Activated CD4-positive, CD25-positive, alpha-beta regulatory T cell treated with anti-CD3 and anti-CD28 coated beads, Interleukin-2, amount 50 U/mL, for 72 hours (primary cell): Measurements from ENCODE around the gene CDK8.

Experiments
- DNase-seq: peaks from one replicate; pipeline ENCODE4 v3.0.0; 2021

Gene CDK8

DNA sequence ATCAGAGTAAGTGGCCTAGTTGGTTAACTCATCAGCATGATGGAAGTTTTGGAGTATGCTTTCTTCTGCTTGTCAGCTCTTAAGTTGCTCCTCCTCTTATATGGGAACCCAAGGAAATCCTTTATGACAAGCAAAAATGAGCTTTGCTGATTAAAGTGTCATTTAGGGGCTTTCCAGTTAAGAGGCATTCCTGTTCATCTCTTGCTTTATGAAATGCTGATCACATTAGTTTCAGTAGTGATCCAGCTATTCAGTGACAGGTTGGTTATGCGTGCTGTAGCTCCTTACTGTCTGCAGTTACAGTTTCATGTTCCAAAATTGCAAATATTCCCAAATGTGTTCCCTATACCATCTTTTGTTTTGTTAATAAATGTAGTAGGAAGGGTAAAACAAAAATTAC, 146.6 kb downstream of the CDK8 start:
- DNase-seq: no peak

DNA sequence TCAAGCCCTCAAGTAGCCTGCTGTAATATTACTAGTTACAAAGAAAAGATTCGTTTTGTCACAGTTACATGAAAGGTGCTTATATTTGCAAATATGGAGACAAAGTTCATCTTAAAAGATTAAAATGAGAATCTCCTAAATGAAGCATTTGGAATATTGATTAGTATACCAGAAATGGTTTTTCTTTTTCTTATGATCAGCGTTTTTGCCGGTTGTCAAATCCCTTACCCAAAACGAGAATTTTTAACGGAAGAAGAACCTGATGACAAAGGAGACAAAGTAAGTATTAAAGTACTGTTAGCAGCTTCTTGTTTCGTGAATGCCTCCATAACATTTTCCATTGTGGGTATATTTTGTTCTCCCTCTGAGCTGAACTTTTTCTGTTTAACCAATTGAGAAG, 147.1 kb downstream of the CDK8 start:
- DNase-seq: no peak

DNA sequence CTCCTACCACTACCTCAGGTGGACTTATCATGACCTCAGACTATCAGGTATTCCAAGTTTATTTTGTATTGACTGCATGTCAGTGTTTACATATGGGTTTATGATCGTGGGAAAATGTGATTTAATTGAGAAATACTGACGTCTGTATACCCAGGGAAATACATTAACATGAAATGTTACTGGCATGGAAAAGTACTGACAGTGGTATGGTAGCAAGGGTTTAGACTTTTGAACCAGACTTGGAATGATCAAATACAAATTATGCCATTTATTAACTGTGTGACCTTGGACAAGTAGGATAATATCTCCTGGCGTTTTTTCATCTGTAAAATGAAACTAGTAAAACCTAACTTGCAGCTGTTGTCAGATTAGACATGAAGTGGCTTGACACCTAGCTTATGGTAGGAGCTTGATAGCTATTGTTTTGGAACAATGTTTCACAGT, 147.7 kb downstream of the CDK8 start:
- no peak for DNase-seq

DNA sequence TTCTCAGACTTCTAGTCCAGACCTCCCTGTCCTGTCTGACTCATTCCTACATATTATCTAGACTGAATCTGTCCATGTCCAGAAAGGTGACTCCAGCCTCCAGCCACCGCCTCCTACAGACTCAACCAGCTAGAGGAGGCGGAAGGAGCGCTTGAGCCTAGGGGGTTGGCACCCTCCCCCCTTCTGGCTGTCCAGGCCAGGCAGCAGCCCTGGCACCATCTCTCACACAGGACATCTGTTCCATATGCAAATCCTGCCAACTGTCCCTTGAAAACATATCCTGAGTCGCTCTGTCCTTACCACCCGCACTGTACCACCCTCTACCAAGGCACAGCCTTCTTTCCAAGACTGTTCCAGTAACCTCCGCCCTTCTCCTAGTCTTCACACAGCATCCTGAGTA, 152.9 kb downstream of the CDK8 start:
- no peak for DNase-seq

DNA sequence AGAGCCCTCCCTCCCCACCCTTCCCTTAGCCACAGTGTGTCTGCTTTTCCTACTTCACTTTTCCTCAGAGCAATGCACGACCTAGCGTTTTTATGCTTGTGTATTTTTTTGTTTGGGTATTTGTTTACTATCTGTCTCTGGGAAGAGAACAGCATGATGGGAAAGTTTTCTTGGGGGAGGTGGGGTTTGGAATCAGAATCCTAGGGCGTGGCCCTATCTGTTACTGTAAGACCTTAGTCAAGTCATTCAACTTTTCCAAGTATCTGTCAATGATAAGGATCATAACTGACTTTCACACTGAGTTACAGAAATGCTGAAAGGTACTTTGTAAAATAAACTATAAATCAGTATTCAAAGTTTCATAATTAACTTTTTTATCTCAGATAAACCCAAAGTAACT, 157.3 kb downstream of the CDK8 start:
- DNase-seq: no peak

DNA sequence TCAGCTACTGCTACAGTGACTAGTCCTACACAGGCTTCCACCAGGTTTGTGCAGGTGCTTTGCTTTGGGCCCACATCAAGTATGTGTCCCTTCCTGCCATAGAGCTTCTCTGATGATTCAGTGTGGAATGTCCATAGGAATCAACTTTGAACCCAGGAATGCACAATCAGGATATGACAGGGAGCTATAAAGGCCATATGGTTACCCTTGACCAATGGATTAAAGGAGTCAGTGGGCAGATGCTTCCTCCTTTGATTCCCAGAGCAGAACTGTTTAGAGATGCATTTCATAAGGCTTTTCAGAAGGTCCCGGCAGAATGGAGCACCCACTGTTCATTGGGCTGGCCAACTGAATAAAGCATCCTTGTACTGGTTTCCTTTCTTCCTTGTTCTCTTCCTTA, 158.3 kb downstream of the CDK8 start:
- no peak for DNase-seq

DNA sequence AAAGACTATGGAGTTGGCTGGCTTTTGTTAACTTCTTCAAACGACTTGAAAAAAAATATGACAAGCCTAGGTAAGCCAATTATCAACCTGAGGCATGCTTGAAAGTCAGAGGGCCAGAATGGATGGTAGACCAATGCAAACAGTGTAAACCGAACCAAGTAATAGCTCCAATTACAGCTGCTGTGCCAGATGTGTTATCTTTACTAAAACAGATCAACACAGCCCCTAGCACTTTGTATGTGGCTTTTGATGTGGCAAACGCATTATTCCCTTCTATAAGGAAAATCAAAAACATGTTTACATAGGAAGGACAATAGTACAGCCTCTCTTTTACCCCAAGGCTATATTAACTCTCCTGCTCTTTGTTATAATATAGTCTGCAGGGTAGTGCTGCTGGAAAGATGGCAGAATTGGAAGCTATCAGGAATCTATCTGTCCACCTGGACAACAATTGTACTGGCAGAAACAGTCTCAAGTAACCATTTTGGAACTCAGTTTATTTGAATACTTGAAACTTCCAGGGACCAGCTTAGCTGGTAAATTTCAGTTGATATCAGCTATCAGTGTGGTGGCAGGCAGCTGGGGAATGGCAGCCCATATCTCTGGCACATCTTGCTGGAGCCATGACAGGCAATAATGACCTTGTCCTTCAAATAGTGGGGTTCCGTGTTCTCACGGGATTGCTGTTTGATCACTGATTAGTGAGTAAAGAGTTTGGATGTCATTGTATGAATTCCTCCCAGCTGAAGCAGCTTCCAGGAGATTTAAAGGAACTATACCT, 159.2 kb downstream of the CDK8 start:
- no peak for DNase-seq

DNA sequence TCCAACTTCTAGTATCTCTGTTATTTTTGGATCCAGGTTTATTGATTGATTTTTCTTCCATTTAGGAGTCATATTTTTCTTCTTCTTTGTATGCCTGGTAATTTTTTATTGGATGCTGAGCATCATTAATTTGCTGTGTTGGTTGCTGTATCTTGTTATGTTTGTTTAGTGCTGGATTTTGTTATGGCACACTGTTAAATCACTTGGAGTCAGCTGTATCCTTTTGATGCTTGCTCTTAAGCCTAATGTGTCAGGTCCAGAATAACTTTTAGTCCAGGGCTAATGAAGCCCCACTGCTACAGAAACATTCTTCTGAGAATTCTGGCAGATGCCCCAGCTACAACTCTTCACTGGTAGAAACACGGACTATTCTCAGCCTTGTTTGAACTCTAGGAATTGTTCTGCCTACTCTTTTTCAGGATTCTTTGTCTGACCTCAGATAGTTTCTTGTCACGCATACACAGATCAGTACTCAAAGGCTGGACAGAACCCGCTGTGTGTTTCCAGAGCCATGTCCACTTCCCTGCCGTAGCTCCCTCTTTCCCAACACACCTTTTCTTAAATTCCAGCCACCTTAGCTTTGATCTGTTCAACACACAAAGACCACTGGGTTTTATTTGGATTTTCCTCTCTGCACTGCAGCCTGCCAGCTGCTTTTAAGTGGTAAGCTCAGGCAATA, 166.5 kb downstream of the CDK8 start:
- no peak for DNase-seq

DNA sequence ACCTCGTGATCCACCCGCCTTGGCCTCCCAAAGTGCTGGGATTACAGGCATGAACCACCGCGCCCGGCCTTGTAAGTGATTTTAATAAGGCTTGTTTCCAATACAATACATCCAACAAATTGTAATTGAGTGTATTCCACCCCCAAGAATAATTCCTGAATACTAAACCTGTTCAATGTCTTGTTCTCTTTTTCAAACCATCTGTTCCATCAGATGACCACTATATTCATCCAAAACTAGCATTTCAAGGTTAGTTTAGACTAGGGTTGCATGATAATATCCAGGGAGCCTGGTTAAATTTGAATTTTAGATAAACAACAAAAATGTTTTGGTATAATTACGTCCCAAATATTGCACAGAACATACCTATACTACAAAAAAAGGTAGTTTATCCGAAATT, 168.1 kb downstream of the CDK8 start:
- no peak for DNase-seq

DNA sequence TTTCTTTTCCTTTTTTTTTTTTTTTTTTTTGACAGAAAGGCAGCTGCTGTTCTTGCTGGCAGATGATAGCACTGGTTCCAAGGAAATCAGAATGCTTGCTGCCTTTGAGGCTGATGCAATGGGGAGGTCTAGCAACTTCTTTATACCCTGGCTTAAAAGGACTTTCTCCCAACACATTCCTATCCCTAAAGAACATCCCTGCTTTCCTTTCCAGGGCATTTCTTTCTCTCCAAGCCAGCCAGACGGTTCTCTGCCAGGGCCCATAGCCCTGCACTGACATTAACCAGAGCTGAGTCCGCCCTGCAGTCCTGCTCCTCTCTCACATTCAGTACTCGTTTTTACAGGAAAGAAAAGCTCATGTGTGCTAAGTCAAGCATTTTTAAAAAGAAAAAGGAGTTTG, 169.7 kb downstream of the CDK8 start:
- no peak for DNase-seq

DNA sequence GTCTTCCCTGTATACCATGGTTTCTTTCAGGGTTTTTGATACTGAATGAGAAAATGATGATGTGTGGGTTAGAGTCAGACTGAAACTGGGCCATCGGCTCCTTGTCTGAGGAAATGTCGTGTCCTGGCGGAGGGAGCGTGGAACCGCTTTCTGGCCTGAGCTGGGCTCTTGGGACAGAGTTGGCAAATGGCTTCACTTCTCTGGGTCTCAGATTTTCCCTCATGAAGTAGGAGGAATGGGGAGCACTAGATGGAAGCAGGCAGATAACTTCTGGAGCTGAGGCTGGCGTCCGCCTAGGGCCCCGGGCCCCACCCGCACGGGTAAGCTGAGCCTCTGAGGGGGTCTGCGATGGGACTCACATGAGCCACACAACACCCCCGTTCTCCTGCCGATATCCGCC, 170.3 kb downstream of the CDK8 start:
- no peak for DNase-seq

DNA sequence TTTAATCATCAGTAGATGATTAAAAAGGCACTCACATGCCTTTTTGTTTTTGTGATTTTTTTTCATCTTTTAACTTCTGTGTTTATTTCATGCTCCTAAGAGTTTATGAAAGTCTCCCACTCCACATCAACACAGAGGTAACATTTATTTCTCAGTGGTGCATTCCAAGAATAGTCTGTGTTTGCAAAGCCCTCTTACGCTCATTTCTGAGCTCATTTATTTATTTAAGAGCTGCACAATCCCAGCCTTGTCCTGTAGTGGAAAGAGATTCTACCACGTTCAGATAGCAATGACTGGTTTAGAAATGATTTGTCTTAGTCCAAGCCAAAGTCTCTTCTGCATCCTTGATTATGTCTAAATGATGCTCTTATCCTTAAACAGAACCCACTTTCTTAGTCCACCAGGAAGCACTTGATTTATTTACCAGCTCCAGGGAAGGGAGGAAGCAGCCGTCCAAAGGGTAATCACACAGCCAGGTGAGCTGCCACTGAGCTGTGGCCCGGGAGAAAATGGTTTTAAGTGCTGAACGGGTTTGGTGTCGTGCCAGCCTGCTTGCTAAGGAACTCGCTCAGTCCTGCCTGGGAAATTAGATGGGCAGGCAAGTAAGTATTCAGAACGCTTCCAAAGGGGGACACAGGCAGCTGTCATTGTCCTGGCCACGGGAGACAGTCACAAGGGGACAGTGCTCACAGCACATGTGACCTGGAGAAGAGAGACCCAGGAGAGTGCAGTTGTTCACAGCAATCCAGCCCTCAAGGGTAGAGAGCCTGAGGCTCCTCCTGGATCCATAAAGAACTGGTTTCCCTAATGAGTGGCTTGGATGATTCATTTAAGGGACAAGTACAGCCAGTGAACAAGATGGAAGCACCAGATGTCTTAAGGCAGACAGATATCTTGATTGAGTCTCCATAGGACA, 171.8 kb downstream of the CDK8 start:
- DNase-seq: no peak

DNA sequence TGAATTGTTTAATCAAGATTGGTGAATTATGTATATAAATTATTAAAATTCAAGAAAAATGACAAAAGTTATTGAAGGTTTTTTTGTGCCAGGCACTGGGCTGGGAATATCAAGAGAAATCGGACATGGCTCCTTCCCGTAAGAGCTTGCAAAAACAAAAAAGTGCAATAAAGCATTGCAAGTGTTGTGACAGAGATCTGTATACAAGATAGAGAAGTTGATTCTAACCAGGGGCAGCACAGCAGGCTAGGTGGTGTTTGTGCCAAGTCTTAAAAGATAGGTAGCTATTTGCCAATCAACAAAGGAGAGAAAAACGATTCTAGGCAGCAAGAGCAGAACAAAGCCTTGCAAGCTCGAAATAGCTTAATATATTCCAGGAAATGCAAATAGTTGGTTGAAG, 179.8 kb downstream of the CDK8 start:
- DNase-seq: no peak

DNA sequence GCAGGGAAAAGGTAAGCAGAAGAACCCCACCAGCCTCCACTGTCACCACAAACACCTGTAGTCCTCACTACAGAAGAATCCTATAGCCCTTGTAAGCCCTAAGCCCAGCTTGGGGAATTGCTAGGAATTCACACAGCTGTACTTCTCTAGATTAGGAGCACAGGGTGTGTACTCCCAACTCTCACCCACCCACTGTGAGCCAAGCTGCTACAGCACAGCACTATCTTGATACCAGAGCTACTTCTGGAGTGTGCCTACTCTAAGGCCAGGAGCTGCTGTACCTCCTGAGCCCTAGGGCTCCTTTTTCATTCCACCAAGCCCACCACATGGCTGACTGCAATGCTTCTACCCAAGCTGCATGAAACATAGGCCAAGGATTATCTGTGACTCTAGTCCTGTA, 181.2 kb downstream of the CDK8 start:
- no peak for DNase-seq

DNA sequence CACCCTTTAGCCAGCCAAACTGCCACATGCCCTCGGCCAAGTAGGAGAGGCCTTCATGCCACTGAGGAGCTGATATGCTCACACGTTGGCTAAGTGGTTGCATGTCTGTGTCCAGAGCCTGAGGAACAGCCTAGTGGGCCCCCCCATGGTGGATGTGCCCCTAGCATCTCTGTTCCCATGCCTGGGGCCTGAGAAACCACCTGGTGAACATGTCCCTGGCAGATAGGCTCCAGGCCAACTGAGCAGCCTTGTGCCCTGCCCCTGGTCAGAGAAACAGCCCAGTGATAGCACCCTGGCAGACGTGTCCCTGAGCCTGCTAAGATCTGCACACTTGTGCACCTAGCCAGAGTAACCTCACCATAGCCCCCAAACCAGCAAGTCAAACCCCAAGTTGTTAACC, 181.7 kb downstream of the CDK8 start:
- no peak for DNase-seq

DNA sequence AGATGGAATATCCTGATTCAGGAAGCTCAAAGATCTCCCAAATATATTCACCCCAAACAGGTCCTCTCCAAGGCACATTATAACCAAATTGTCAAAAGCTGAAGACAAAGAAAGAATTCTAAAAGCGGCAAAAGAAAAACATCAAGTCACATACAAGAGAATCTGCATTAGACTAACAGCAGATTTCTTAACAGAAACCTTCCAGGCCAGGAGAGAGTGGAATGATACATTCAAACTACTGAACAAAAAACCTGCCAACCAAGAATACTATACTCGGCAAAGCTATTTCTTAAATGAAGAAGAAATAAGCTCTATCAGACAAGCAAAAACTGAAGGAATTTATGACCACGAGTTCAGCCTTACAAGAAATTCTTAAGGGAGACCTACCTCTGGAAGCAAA, 183.0 kb downstream of the CDK8 start:
- DNase-seq: no peak

DNA sequence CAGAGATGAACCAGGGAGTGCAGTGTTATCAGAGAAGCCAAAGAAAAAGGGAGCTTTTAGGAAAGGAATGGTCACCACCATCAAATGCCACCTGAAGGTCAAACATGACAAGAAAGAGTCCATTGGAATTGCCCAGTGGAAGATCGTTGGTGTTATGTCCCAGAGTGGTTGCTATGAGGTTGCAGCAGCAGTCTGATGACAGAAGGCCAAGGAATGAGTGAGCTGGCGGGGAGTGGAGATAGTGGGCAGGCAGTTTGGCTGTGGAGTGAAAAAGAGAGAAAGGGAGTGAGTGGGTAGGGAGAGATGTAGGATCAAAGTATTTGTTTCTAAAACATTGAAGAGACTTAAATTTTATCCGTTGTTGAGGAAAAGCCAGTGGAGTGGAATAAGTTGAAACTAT, 186.2 kb downstream of the CDK8 start:
- DNase-seq: no peak

DNA sequence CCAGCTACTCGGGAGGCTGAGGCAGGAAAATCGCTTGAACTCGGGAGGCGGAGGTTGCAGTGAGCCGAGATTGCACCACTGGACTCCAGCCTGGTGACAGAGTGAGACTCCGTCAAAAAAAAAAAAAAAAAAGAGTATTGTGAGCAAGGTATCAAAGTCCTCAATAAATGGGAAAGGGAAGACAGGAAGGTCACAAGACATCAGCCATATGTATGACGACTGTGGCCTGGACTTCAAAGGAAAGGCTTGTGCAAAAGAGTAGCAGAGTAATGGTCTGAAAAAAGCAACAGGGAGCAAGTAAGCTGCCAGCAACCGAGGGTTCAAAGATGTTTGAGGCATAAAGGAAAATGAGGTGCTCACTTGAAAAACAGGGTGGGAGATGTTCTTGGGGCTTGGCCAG, 187.5 kb downstream of the CDK8 start:
- no peak for DNase-seq

DNA sequence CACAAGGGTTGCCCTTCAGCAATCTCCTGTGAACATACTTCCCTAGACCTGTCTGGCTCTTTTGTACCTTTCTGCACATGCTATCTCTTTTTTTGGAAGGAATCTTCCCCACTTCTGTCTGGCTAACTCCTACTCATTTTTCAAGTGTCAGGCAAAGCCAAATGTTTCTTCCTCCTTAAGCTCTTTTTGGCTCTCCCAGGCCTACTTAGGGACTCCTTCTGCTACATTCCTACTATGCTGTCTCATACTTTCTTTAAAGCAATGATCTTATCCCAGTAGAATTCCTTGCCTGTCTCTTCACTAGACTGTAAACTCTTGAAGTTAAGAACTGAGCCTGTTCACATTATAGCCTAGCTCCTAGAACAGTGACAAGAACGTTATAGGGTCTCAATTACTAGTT, 188.6 kb downstream of the CDK8 start:
- no peak for DNase-seq

DNA sequence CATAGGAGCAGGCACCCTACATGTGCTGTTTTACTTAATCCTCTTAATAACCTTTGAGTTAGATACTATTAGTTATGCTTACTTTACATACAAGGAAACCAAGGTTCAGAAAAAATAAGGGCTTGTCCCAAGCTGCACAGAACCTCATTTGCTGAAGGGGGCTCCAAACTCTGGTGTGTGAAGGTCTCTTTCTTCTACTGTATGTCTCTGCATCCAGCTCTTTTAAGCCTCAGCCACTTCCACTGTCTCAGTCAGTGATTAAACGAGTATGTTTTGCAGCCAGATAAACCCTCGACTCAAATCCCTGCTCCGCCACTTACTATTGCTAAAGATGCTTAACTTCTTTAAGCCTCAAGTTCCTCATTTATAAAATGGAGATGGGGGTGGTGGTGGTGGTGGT, 191.2 kb downstream of the CDK8 start:
- no peak for DNase-seq

DNA sequence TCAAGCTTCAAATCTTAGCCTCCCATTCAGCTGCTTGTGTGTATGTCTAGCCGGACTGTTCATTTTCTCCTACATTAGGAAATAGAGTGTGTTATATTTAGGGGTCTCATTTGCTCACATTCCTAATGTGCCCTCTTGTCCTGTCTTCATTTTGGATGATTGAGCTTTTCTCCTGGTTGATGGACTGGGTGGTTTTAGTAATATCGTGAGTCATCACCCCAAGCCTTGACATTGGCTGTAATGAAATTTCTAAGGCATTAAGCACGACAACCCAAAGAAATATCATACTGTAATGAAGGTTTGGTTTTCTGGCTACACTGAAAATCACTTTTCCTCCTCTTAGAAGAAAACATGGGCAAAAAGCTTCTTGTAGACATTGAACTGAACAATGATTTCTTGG, 192.8 kb downstream of the CDK8 start:
- no peak for DNase-seq

DNA sequence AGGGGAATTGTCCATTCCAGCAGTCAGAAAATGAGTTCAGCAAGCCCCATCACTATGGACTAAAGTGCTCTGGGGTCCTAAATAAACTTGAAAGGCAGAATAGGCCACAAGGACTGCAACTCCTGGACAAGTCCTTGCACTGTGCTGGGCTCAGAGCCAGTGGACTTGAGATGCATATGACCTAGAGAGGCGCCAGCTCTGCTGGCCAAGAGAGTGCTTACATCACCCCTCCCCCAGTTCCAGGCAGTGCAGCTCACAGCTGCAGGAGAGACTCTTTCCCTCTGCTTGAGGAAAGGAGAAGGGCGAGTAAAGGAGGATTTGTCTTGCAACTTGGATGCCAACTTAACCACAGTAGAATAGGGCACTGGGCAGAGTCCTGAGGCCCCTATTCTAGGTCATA, 194.1 kb downstream of the CDK8 start:
- no peak for DNase-seq

DNA sequence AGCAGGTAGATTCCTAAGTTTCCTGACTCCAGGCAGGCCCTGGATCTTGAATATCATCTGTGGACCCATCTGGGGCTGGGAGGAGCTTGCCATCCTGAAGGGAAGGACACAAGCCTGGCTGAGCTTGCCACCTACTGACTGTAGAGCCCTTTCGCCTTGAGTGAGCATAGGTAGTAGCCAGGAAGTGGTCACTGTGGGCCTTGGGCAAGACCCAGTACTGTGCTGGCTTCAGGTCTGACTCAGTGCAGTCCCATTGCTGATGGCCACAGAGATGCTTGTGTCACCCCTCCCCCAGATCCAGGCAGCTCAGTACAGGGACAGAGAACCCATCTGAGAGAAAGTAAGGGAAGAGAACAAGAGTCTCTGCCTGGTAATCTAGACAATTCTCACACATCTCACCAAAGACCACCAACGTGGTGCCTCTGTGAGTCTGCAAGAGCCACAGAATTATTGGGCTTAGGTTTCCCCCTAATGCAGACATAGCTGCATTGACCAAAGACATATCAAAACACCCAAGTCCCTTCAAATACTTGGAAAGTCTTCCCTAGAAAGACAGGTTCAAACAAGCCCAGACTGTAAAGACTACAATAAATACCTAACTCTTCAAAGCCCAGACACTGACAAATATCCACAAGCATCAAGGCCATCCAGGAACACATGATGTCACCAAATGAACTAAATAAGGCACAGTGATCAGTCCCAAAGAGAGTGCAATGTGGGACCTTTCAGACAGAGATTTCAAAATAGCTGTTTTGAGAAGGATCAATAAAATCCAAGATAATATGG, 195.3 kb downstream of the CDK8 start:
- DNase-seq: no peak
